ENCODE results near the gene INAFM2. TPM values are rescaled to one million over a fixed set of nuclear protein-coding genes. Genes with fewer than 3 reads are reported as not detected.

Gene INAFM2
- total RNA-seq, 2 experiments from 2014 or later: 8.8 to 9.4 TPM

DNA sequence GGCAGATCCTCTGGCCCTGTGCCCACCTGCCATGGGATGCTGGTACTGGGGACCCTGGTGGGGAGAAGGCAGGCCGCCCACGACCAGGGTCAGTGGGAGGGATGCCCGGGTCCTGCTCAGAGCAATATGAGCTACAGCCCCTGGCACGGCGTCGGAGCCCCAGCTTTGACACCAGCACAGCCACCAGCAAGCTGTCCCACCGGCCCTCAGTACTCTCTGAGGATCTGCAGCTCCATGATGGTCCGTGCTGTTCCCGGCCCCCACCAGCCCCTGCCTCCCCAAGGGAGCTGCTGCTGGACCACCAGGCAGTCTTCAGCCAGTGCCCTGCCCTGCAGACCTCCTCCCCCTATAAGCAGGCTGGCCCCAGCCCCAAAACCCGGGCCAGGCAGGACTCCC, 46.0 kb downstream of the INAFM2 start:
- Mint-ChIP-seq H3K9me3 (no peaks in the 10 kb centered on the region), H3K27ac (no peak overlapping the region), H3K4me1 (peaks cover 14% of the 10 kb centered on the region), H3K36me3 (no peaks in the 10 kb centered on the region), H3K27me3 (peaks cover 15% of the 10 kb centered on the region), H3K4me3 (no peak overlapping the region)
- no peak for DNase-seq
- POLR2A ChIA-PET: interaction anchor here (1.1 to 4.0 kb wide), 3 partner anchors 36 to 52 kb away, joined by 3 to 22 read pairs (median 11); partner anchors contain the start of gene IVD
- no peak for ATAC-seq (ENCODE audit: low read depth)

DNA sequence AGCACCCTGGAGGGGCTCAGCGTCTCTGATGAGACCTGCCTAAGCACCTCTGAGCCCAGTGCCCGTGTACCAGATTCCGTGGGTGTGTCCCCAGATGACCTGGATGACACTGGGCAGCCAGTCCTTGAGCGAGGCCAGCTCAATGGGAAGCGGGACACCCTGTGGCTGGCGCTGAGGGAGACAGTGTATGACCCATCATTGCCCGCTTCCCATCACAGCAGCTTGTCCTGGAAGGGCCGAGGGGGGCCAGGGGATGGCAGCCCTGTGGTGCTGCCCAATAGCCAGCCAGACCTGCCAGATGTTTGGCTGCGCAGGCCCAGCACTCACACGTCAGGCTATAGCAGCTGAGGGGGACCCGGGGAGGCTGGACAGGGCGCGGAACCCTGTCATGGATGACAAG, 46.5 kb downstream of the INAFM2 start:
- Mint-ChIP-seq H3K4me3 (no peak overlapping the region), H3K9me3 (no peaks in the 10 kb centered on the region), H3K4me1 (peaks cover 14% of the 10 kb centered on the region), H3K27me3 (peaks cover 15% of the 10 kb centered on the region), H3K36me3 (no peaks in the 10 kb centered on the region), H3K27ac (no peak overlapping the region)
- POLR2A ChIA-PET: interaction anchor here (2.3 to 4.0 kb wide), 2 partner anchors 36 to 52 kb away, joined by 11 to 22 read pairs; partner anchors contain the start of gene IVD
- ATAC-seq (ENCODE audit: low read depth): no peak
- no peak for DNase-seq

DNA sequence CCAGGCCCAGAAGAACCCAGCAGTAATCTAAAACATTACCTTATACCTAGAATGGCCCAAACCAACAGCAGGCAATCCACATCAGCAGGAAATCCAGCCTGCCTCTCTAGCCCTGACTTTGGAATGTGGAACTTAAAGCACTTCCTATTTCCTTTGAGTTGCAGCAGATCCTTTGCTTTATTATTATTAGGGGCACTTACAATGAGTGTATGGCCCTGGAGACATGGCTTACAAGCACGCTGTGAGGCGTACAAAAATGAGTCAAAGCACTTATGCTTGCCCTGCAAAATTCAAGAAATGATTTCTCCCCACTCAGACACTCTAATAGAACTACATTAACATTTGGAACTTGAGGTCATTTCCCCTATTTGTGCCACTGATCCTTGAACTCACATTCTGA, 49.5 kb downstream of the INAFM2 start:
- Mint-ChIP-seq H3K4me3 (no peak overlapping the region), H3K27ac (no peak overlapping the region), H3K27me3 (peaks cover 17% of the 10 kb centered on the region), H3K9me3 (no peaks in the 10 kb centered on the region), H3K36me3 (no peaks in the 10 kb centered on the region), H3K4me1 (peaks cover 4% of the 10 kb centered on the region)
- POLR2A ChIA-PET: no interaction called here
- DNase-seq (no peak), ATAC-seq (ENCODE audit: low read depth) (no peak)

Other genes starting within 250 kb of the INAFM2 start
- 10 to 100 TPM; 20.6 to 24.6 TPM for gene BMF, start 214.8 kb upstream of the INAFM2 start, total RNA-seq
- gene BUB1B, start 162.6 kb upstream of the INAFM2 start, total RNA-seq: 10 to 100 TPM; 59.3 TPM
- 1 to 10 TPM in 1 of 2 experiments, under 1 TPM in 1; 0.91 to 1.3 TPM for gene PAK6, start 84.6 kb upstream of the INAFM2 start, total RNA-seq
- under 1 TPM in 1 of 2 experiments, not detected in 1; 0.26 TPM for gene ANKRD63, start 40.6 kb upstream of the INAFM2 start, total RNA-seq
- 100 to 1,000 TPM; 173 to 174 TPM for gene PLCB2, start 15.8 kb upstream of the INAFM2 start, total RNA-seq
- gene CCDC9B, start 17.2 kb downstream of the INAFM2 start, total RNA-seq: 1 to 10 TPM; 2.3 to 2.6 TPM
- gene PHGR1, start 27.3 kb downstream of the INAFM2 start, total RNA-seq: not detected
- 1 to 10 TPM; 1.5 to 2.0 TPM for gene DISP2, start 34.5 kb downstream of the INAFM2 start, total RNA-seq
- gene KNSTRN, start 59.0 kb downstream of the INAFM2 start, total RNA-seq: 10 to 100 TPM; 47.0 to 49.5 TPM
- gene IVD, start 82.1 kb downstream of the INAFM2 start, total RNA-seq: 10 to 100 TPM; 92.4 to 95.2 TPM
- gene BAHD1, start 117.3 kb downstream of the INAFM2 start, total RNA-seq: 10 to 100 TPM; 29.6 to 30.0 TPM
- gene CHST14, start 147.3 kb downstream of the INAFM2 start, total RNA-seq: 10 to 100 TPM in 1 of 2 experiments, 1 to 10 TPM in 1; 9.8 to 10.8 TPM
- 10 to 100 TPM; 26.2 to 26.8 TPM for gene CCDC32, start 241.3 kb downstream of the INAFM2 start, total RNA-seq
- 10 to 100 TPM; 15.8 to 17.7 TPM for gene RPUSD2, start 245.6 kb downstream of the INAFM2 start, total RNA-seq

All from activated naive CD8-positive, alpha-beta T cell treated with anti-CD3 and anti-CD28 coated beads, Interleukin-2, amount 10 ng/mL, durations not matched to agents 7 days and 5 days (primary cell).